Measurements from ENCODE around the gene IQCN.

GRCh38 chr19:18322318-18322758 lies 48.1 kb upstream of the IQCN start:
- TF ChIP-seq CTCF (conservative IDR thresholded peaks at IDR 0.05) (no peak), ZFX (IDR thresholded peaks at IDR 0.05) (peak; percentile 71; the same call in 1 of the 2 replicates)

All from C4-2B (cell line).